ENCODE measurements around the gene NKAP.

The NKAP gene

DNA sequence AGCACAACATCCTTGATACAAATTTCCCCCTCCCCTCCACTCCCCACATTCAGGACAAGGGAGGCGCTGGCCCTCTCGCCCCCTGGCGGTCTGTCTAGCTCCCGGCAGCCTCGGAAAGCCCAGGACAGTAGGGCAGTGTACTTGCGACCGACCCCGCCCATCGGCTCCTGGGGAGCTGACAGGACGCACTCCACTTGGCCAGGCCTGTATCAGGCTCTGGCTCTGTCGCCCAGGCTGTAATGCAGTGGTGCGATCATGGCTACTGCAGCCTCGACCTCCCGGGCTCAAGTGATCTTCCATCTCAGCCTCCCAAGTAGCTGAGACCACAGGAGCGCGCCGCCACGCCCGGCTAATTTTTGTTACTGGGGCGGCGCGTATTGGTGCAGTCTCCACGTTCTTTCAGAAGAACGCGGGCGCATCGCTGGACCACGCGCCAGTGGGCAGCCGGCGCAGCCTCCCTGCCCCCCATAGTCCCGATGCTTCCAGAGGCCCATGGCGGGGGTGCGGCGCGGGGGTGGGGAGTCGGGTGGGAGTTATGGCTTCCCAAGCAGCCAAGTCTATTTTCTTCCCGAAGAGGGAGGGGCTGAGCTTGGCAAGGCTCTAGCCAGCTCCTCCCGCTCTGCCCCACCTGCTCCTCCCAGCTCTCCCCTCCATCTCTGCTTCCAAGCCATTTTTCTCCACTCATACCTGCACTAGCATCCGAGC, 55.7 kb downstream of the NKAP start:
- peak overlapping the region; percentile 37 for H3K4me3 ChIP-seq (ENCODE audit: low read depth, low read length)
- DNase-seq (ENCODE audit: low read depth): peak; percentile 50
- TF ChIP-seq, protein P1, sequence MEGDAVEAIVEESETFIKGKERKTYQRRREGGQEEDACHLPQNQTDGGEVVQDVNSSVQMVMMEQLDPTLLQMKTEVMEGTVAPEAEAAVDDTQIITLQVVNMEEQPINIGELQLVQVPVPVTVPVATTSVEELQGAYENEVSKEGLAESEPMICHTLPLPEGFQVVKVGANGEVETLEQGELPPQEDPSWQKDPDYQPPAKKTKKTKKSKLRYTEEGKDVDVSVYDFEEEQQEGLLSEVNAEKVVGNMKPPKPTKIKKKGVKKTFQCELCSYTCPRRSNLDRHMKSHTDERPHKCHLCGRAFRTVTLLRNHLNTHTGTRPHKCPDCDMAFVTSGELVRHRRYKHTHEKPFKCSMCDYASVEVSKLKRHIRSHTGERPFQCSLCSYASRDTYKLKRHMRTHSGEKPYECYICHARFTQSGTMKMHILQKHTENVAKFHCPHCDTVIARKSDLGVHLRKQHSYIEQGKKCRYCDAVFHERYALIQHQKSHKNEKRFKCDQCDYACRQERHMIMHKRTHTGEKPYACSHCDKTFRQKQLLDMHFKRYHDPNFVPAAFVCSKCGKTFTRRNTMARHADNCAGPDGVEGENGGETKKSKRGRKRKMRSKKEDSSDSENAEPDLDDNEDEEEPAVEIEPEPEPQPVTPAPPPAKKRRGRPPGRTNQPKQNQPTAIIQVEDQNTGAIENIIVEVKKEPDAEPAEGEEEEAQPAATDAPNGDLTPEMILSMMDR (conservative IDR thresholded peaks at IDR 0.05; ENCODE audit: low read depth, low read length): peak; percentile 68

DNA sequence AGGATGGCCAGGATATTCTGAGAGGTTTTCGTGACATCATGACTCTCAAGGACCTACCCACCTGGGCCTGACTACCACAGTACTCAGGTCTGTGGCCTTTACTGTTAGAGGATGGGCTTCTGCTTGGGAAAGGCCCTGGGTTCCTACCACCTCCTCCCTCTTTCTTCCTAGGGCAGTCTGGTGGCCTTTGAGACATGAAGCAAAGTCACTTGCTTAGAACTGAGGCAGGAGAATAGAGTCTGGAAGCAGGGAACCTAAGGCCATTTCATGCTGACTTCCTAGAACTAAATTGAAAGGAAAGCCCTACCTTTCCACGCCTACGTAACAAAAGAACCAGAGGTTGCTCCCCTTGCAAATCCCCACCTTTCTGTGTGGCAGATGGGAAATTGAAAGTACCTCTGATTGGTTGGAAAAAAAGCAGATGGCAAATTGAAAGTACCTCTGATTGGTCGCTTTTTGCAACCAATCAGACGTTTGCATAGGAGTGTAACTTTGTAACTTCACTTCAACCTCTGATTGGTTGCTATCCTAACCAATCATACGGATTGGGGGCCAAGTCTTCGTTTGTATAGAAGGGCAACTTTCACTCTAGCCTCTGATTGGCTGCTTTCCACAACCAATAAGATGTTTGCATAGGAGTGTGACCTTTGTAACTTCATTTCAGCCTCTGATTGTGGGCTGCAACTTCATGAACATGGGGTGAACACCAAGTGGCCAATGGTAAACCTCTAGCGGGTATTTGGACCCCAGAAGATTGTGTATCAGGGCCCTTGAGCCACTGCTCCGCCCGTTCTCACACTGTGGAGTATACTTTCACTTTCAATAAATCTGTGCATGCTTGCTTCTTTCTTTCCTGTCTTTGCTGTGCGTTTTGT, 57.8 kb downstream of the NKAP start:
- DNase-seq (ENCODE audit: low read depth): peak; percentile 32
- no peak overlapping the region for H3K4me3 ChIP-seq (ENCODE audit: low read depth, low read length)

GRCh38 chrX:119880552-119881437, 62.8 kb downstream of the NKAP start:
- TF ChIP-seq, protein P1 (conservative IDR thresholded peaks at IDR 0.05; ENCODE audit: low read depth, low read length): peak; percentile 74
- DNase-seq (ENCODE audit: low read depth): peak; percentile 78
- no peak overlapping the region for H3K4me3 ChIP-seq (ENCODE audit: low read depth, low read length)

More for the DNA sequence above, 57.8 kb downstream of the NKAP start:
- TF ChIP-seq, protein P1 (conservative IDR thresholded peaks at IDR 0.05; ENCODE audit: low read depth, low read length): no peak

DNA sequence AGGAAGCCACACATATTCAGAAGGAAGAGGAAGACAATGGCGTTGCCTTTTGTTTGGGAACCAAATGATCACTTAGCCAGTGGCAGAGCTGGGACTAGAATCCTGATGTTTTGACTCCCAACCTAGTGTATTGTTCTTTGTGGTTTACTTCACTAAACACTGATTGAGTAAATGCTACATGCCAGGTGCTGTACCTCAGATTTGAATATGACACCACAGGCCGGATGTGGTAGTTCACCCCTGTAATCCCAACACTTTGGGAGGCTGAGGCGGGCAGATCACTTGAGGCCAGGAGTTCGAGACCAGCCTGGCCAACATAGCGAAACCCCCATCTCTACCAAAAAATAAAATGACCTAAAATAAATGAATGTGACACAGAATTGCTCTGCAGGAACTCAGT, 63.5 kb downstream of the NKAP start:
- DNase-seq (ENCODE audit: low read depth): no peak
- H3K4me3 ChIP-seq (ENCODE audit: low read depth, low read length): no peak overlapping the region
- TF ChIP-seq, protein P1 (conservative IDR thresholded peaks at IDR 0.05; ENCODE audit: low read depth, low read length): no peak

DNA sequence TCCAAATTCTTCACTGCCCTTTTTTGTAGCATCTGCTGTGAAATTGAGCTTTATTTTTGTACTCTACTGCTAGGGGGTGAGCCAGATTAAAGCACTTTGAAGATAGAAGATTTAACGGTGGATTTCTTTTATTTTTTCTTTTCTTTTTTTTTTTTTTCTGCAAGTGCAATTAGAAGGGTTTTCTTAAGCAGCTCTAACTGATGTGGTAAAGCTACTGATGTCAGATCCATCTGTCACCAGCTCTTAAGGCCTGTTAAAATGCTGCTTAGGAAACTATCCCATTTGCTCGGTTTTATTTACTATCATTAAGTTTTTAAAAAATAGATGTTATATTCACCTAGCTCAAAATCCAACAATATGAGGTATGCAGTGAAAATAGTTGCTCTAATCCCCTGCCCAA, 64.8 kb downstream of the NKAP start:
- no peak for DNase-seq (ENCODE audit: low read depth)
- H3K4me3 ChIP-seq (ENCODE audit: low read depth, low read length): no peak overlapping the region
- TF ChIP-seq, protein P1 (conservative IDR thresholded peaks at IDR 0.05; ENCODE audit: low read depth, low read length): no peak

- TF ChIP-seq, protein P1 (conservative IDR thresholded peaks at IDR 0.05; ENCODE audit: low read depth, low read length): no peak
- peak; percentile 88 for DNase-seq (ENCODE audit: low read depth)
- peak within 1 kb of the TSS; percentile 78 for H3K4me3 ChIP-seq (ENCODE audit: low read depth, low read length)
These were observed 71.8 kb downstream of the NKAP start, which contains the start of the genes NDUFA1 and RNF113A for GRCh38 chrX:119871599-119872395. Gene NDUFA1 (plus strand): TSS chrX:119871832. CDS start chrX:119871912, 80 bp downstream. Gene RNF113A (minus strand): TSS chrX:119871733. CDS start chrX:119871613, 120 bp downstream.

Data from choroid plexus epithelial cell (primary cell).